Measurements from ENCODE around the gene VAMP4. TPM values are rescaled to one million over a fixed set of nuclear protein-coding genes. Genes with fewer than 3 reads are reported as not detected.
"Not testable (repeated sequence)": the region's sequence is repeated elsewhere in the genome, so short reads cannot be mapped to it uniquely, and the experiment has no call there.

The VAMP4 gene
- total RNA-seq, 2 experiments from 2014 or later: 5.8 to 7.0 TPM

GRCh38 chr1:171661076-171661650, 80.7 kb downstream of the VAMP4 start:
- ChIA-PET POLR2A (no interaction called here), CTCF (no interaction called here)

- POLR2A ChIA-PET: not testable (repeated sequence)
- CTCF ChIA-PET: interaction anchor here (0.7 to 1.3 kb wide), 2 partner anchors 34 to 53 kb away, joined by 3 read pairs; no protein-coding TSS in a partner anchor
Measured at GRCh38 chr1:171656206-171656605, 85.7 kb downstream of the VAMP4 start.

GRCh38 chr1:171655746-171656116, 86.1 kb downstream of the VAMP4 start:
- ChIA-PET POLR2A (no interaction called here), CTCF (interaction anchor here (0.7 to 1.3 kb wide), 2 partner anchors 33 to 54 kb away, joined by 3 read pairs; no protein-coding TSS in a partner anchor)

- CTCF ChIA-PET: interaction anchor here (0.8 to 2.1 kb wide), 3 partner anchors 10 to 61 kb away, joined by 3 to 7 read pairs (median 3); no protein-coding TSS in a partner anchor
- POLR2A ChIA-PET: no interaction called here
Measured at GRCh38 chr1:171654942-171655745, 86.7 kb downstream of the VAMP4 start.

- ChIA-PET POLR2A (no interaction called here), CTCF (interaction anchor here (0.8 to 2.1 kb wide), 2 partner anchors 9 to 61 kb away, joined by 3 to 7 read pairs; no protein-coding TSS in a partner anchor)
Measured at GRCh38 chr1:171654201-171654941, 87.5 kb downstream of the VAMP4 start.

GRCh38 chr1:171653796-171654195, 88.1 kb downstream of the VAMP4 start:
- ChIA-PET POLR2A (no interaction called here), CTCF (interaction anchor here (2.1 kb wide), 1 partner anchor 8 kb away, joined by 7 read pairs; no protein-coding TSS in a partner anchor)

GRCh38 chr1:171652234-171652822, 89.5 kb downstream of the VAMP4 start, which contains the start of gene MYOC:
Gene MYOC, minus strand, starts transcription at chr1:171652688. Its CDS starts 77 bp downstream, at chr1:171652611.
- POLR2A ChIA-PET: no interaction called here
- CTCF ChIA-PET: no interaction called here

Other genes starting within 250 kb of the VAMP4 start
- not detected for gene MYOCOS, start 119.8 kb downstream of the VAMP4 start, total RNA-seq
- gene MYOC, start 89.4 kb downstream of the VAMP4 start, total RNA-seq: not detected
- gene METTL13, start 39.6 kb upstream of the VAMP4 start, total RNA-seq: 10 to 100 TPM; 59.7 to 66.0 TPM
- gene DNM3, start 99.4 kb upstream of the VAMP4 start, total RNA-seq: under 1 TPM; 0.57 to 0.78 TPM

Measured in activated CD8-positive, alpha-beta memory T cell treated with anti-CD3 and anti-CD28 coated beads for 36 hours (primary cell).